Subcutaneous abdominal adipose tissue (tissue), 5 donors: ENCODE measurements around the gene BACE2.
A peak's percentile ranks its signal among the peaks of the same experiment; 100 is the strongest.

Experiments used
- H3K27ac ChIP-seq: one replicate; pipeline ENCODE4 v1.7.0; 2013; ENCODE audit warnings: low read depth, mild to moderate bottlenecking, inconsistent platforms, low read length, moderate library complexity
- H3K27me3 ChIP-seq, 5 donors: one replicate each; pipeline ENCODE4 v1.7.0; 2013; ENCODE audit warnings: low read length in 5 of 5, inconsistent platforms in 1 of 5; ENCODE audit not compliant: control insufficient read depth in 5 of 5, insufficient read depth in 4 of 5
- H3K36me3 ChIP-seq, 5 donors: one replicate each; pipeline ENCODE4 v1.7.0; 2013; ENCODE audit warnings: low read length in 5 of 5; ENCODE audit not compliant: control insufficient read depth in 5 of 5, insufficient read depth in 5 of 5
- H3K4me1 ChIP-seq, 5 donors: one replicate each; pipeline ENCODE4 v1.7.0; 2013; ENCODE audit warnings: low read length in 5 of 5, mild to moderate bottlenecking in 3 of 5, moderate library complexity in 1 of 5; ENCODE audit not compliant: control insufficient read depth in 5 of 5, insufficient read depth in 5 of 5
- H3K4me3 ChIP-seq, 5 donors: one replicate each; pipeline ENCODE4 v1.7.0; 2013; ENCODE audit warnings: low read length in 5 of 5, low read depth in 1 of 5
- H3K9ac ChIP-seq, 5 donors: one replicate each; pipeline ENCODE4 v1.7.0; 2013; ENCODE audit warnings: low read length in 5 of 5, mild to moderate bottlenecking in 4 of 5, moderate library complexity in 3 of 5
- H3K9me3 ChIP-seq, 5 donors: one replicate each; pipeline ENCODE4 v1.7.0; 2013; ENCODE audit warnings: low read length in 5 of 5; ENCODE audit not compliant: control insufficient read depth in 5 of 5
- donor health status: healthy.
- donor health status: healthy.
- donor health status: healthy.
- donor health status: healthy.
- donor health status: healthy.

The BACE2 gene

DNA sequence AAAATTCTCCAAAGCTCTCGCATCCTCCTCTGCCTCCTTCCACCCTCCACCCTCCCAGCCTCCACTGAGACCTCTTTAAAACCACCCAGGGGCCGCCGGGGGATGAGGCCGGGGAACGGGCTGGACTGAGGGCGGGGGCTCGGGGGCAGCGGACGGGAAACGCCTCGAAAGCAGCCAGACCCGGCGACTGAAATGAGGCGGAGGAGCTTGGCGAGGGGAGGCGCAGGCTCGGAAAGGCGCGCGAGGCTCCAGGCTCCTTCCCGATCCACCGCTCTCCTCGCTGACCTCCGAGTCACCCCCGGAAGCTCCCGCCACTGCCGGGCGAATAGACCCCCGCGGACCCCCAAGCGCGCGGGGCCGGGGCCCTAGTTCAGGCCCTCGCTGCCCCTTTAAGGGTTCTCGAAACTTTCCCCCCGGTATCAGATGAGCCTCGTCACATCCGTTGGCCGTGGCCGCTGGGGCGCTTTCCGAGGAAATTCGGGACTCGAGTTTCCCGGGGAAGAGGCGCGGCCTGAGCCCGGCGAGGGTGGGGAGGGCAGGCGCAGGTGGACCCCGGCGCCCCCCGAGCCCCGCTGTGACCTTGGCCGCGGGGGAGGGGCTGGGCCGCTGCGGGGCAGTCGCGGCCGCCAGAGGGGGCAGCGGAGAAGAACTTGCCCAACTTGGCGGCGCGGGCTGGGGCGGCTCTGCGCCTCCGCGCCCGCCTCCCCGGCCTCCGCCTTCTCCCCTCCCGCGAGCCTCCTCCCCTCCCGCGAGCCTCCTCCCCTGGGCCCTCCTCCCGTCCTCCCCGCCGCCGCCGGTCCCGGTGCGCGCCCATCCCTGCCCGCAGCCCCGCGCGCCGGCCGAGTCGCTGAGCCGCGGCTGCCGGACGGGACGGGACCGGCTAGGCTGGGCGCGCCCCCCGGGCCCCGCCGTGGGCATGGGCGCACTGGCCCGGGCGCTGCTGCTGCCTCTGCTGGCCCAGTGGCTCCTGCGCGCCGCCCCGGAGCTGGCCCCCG is at the start of gene BACE2:
Gene BACE2, plus strand, starts transcription at position 813 of the 995 bp plus-strand sequence. Its CDS starts 104 bp downstream, at position 917.
- Histone ChIP-seq H3K4me1 (peaks cover 0 to 38% (median 18%) of the 10 kb centered on the region in 5 donors), H3K9ac (peak within 1 kb of the TSS in 4 of 5 donors; percentile 70 to 77 (median 74)), H3K9me3 (no peaks in the 10 kb centered on the region), H3K36me3 (no peaks in the 10 kb centered on the region), H3K4me3 (peak within 1 kb of the TSS; percentile 62 to 77 (median 72)), H3K27me3 (peaks cover 0 to 2% (median 0%) of the 10 kb centered on the region in 5 donors), H3K27ac (peak within 1 kb of the TSS; percentile 72)

DNA sequence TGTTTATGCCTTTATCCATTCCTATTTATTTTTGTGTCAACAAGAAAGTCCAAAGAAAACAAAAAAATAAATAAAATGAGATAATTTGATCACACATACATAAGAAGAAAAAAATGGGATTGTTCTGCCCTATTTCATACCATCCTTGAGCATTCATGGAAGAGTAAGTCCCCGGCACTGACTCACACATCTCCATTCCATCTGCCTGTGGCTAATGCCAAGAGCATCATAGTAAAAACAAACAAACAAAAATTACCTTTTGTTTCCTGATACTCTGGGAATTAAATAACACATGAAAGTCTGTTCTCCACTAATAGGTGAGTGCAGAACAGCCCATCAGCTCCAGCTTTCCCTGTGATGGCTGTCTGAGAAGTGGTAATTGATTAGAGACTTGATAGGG is 48.1 kb upstream of the BACE2 start:
- Histone ChIP-seq H3K27ac (no peak overlapping the region), H3K36me3 (no peaks in the 10 kb centered on the region), H3K9ac (no peak overlapping the region), H3K9me3 (no peaks in the 10 kb centered on the region), H3K4me3 (no peak overlapping the region), H3K27me3 (peaks cover 0 to 16% (median 7%) of the 10 kb centered on the region in 5 donors), H3K4me1 (peaks cover 0 to 4% (median 0%) of the 10 kb centered on the region in 5 donors)

DNA sequence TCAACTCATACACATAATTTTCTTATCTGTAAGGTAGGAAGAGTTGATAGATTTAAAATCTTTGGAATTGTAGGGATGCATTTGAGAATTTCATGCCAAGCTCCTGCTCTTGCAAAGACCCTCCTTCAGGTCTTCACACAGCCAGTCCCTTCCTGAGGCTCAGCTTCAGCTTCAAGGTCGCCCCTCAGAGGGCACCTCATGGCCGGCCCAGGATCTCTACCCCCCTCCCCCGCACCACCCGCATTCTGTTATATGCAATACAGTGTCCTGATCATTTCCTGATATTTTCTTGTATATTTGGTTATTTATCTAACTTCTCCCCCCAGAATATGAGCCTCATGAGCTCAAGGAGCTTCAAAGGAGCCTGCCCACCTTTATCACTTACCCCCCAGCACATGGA is 47.0 kb upstream of the BACE2 start:
- Histone ChIP-seq H3K4me3 (no peak overlapping the region), H3K4me1 (peaks cover 0 to 4% (median 0%) of the 10 kb centered on the region in 5 donors), H3K9ac (no peak overlapping the region), H3K27ac (no peak overlapping the region), H3K36me3 (no peaks in the 10 kb centered on the region), H3K9me3 (no peaks in the 10 kb centered on the region), H3K27me3 (peaks cover 0 to 16% (median 4%) of the 10 kb centered on the region in 5 donors)

DNA sequence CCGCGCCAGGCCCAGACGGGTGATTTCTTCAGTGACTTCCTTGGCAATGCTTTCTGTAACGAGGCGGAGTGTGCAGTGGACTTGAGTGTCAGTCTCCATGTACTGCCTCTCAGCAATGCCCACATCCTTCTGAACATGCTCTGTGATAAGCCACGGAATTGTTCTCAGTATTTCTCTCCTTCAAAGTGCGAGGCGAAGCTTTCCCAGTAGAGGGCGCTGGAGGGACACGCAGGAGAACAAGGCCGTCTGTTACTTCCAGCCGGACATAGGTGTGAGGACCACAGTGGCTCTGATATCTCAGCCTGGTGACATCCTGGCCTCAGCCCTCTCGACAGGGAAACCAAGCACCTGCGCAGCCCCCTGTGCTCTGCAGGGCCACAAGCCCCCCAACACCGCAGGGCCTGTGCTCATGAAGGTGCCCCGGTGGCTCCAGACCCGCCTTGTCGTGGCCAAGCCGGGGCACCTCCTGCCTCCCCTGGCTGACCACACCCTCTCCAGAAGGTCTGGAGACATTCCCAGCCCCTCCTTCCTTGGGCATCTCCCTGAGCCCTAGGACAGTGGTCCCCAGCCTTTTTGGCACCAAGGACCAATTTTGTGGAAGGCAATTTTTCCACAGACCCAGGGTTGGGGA is 46.1 kb upstream of the BACE2 start:
- Histone ChIP-seq H3K36me3 (no peaks in the 10 kb centered on the region), H3K9ac (no peak overlapping the region), H3K9me3 (no peaks in the 10 kb centered on the region), H3K27ac (no peak overlapping the region), H3K4me1 (peaks cover 0 to 4% (median 0%) of the 10 kb centered on the region in 5 donors), H3K4me3 (no peak overlapping the region), H3K27me3 (peaks cover 0 to 16% (median 4%) of the 10 kb centered on the region in 5 donors)

DNA sequence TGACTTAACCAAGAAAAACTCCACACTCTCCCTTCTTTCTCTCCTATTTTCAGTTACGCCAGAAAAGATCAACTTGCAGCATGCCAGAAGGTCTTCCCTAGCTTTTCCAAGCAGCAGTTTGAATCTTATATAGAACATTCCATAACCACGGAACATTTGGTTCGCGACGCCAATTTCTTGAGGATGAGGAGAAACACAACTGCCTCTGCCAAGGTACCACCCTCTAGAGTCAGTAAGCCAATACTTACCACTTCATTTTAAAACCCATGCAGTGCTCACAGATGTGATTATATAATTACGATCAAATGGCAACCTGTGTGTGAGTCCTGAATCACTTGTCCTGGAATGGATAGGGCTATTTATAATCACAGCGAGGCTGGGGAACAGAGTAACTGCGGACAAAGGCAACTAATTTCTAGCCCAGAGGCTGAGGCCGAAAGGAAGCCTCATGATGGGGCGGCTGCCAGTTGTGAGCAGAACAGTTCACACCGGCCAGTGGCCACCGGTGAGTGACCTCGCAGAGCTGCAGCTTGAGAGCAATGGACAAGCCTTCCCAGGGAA is 43.2 kb upstream of the BACE2 start:
- Histone ChIP-seq H3K27me3 (peaks cover 0 to 13% (median 4%) of the 10 kb centered on the region in 5 donors), H3K27ac (no peak overlapping the region), H3K9me3 (no peaks in the 10 kb centered on the region), H3K9ac (no peak overlapping the region), H3K4me3 (no peak overlapping the region), H3K4me1 (peaks cover 0 to 4% (median 0%) of the 10 kb centered on the region in 5 donors), H3K36me3 (no peaks in the 10 kb centered on the region)

DNA sequence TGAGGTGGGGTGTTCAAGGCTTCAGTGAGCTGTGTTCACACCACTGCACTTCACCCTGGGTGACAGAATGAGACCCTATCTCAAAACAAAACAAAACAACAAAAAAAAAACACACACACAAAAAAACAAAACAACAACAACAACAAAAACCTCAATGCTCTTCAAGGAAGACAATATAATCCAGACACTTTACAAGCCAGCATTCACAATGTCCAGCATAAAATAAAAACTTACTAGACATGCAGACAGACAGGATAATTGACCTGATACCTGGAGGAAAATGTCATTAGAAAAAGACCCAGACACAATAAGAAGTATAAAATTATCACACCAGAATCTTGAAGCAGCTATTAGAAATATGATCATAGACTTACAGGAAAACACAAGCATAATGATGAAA is 39.0 kb upstream of the BACE2 start:
- H3K4me1 ChIP-seq: peaks cover 0 to 4% (median 0%) of the 10 kb centered on the region in 5 donors
- no peaks in the 10 kb centered on the region for H3K9me3 ChIP-seq
- H3K9ac ChIP-seq: no peak overlapping the region
- no peak overlapping the region for H3K4me3 ChIP-seq
- H3K27me3 ChIP-seq: peaks cover 0 to 4% (median 0%) of the 10 kb centered on the region in 5 donors
- H3K36me3 ChIP-seq: no peaks in the 10 kb centered on the region
- H3K27ac ChIP-seq: no peak overlapping the region

DNA sequence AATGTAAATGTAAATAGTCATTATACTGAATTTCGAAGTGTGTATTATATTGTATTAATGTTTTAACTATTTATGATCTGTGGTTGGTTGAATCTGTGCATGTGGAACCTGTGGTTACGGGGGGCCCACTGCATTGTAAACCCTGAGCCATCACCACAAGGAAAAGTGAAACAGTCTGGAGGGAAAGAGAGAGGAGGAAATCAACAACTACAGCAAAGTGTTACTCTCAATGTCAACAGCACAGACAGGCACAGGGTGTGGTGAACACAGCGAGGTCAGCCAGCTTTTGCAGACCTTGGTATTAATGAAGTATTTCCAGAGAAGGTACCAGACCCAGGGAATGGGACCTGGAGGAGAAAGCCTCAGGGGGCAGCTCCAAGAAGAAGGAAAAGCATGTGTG is 37.1 kb upstream of the BACE2 start:
- no peak overlapping the region for H3K27ac ChIP-seq
- H3K4me3 ChIP-seq: no peak overlapping the region
- peaks cover 0 to 5% (median 2%) of the 10 kb centered on the region in 5 donors for H3K27me3 ChIP-seq
- no peaks in the 10 kb centered on the region for H3K4me1 ChIP-seq
- no peaks in the 10 kb centered on the region for H3K9me3 ChIP-seq
- H3K36me3 ChIP-seq: no peaks in the 10 kb centered on the region
- H3K9ac ChIP-seq: no peak overlapping the region

DNA sequence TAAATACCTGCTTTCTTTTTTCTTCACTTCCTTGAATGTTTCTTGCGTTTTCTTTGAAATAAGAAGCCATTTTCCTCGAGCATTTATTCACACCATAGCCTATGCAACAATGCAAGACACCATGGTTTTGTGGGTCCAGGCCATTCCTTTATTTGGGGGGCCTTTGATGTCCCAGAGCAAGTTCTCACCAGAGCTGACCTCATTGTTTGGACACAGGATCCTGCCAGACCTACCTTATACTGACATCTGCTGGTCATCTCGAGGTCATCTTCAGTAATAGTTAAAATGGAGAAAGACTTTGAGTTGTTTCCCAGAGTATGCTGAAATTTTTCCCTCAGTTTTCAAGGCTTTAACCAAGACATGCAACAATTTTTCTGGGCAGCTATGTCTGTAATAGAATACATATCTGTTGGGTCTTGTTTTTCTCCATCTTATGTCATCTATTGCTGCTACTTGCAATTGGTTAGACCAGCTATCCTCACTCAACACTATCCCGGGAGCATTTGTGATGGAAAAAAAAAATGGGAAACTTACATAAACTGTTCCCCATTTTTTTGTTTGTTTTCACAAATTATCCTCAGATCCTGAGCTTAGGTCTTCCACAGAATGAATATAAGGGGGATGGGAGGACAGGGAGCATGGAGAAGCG is 34.0 kb upstream of the BACE2 start:
- Histone ChIP-seq H3K36me3 (no peaks in the 10 kb centered on the region), H3K27ac (no peak overlapping the region), H3K27me3 (peaks cover 3 to 24% (median 7%) of the 10 kb centered on the region in 5 donors), H3K9ac (peak overlapping the region in 1 of 5 donors; percentile 16), H3K4me1 (no peaks in the 10 kb centered on the region), H3K4me3 (no peak overlapping the region), H3K9me3 (no peaks in the 10 kb centered on the region)

DNA sequence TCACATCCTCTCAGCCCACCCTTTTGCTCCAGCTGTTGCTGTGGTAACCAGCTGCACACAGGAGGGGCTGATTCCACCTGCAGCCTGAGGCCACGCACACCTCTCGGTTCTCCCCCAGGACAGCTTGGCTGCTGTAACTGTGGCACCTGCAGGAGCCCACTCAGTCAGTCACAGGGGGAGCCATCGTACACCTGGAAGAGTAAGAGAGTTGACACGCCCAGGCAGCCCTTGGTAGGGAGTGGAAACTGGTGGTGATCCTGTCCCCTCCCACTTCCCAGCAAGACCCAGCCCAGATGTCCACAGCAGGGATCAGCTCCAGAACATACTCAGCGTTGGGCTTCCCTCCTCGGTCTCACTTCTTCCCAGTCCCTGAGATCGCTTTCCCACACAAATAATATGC is 32.2 kb upstream of the BACE2 start:
- Histone ChIP-seq H3K27me3 (peaks cover 3 to 28% (median 7%) of the 10 kb centered on the region in 5 donors), H3K36me3 (no peaks in the 10 kb centered on the region), H3K9me3 (no peaks in the 10 kb centered on the region), H3K9ac (no peak overlapping the region), H3K4me3 (no peak overlapping the region), H3K27ac (no peak overlapping the region), H3K4me1 (peaks cover 0 to under 1% (median 0%) of the 10 kb centered on the region in 5 donors)
